ENCODE data around the gene ZBTB4. TPM values are rescaled to one million over a fixed set of nuclear protein-coding genes. Genes with fewer than 3 reads are reported as not detected.

Gene ZBTB4
- total and polyA plus RNA-seq, 9 of the 15 experiments (the other 6 are each of a cell fraction or from before 2014, with no cell fraction given) = 0.92 to 6.9 (median 3.3) TPM

DNA sequence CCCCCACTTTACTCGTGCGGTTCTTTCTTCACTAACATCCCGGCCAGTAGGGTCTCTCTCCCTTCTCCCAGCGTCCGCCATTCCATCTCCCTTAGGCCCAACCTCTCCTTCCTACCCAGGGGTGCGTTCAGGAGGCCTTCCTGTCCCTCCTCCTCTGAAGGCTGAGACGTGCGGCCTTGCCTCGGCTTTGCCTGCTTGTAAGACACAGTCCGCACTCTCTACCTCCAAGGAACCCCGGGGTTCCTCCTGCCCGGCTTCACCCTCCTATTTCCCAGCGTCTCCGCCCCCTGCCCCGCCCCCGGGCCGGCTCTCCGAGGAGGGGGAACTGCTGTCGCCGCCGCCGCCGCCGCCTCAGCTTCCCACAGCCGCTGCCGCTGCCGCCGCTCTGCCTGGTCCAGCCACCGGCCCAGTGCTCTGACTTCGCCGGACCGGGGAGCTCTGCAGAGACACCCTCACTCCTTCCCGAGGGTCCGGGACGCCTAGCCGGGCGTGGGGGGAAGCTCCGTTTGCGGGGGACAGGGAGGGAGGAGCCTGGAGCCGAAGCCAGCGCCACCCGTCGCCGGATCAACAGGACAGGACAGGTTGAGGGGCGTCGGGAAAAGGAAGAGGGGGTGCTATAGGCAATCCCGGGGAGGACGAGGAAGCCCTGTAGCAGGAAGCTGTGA is 41.3 kb downstream of the ZBTB4 start (continued):
- TF ChIP-seq, protein P1, sequence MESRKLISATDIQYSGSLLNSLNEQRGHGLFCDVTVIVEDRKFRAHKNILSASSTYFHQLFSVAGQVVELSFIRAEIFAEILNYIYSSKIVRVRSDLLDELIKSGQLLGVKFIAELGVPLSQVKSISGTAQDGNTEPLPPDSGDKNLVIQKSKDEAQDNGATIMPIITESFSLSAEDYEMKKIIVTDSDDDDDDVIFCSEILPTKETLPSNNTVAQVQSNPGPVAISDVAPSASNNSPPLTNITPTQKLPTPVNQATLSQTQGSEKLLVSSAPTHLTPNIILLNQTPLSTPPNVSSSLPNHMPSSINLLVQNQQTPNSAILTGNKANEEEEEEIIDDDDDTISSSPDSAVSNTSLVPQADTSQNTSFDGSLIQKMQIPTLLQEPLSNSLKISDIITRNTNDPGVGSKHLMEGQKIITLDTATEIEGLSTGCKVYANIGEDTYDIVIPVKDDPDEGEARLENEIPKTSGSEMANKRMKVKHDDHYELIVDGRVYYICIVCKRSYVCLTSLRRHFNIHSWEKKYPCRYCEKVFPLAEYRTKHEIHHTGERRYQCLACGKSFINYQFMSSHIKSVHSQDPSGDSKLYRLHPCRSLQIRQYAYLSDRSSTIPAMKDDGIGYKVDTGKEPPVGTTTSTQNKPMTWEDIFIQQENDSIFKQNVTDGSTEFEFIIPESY (CRISPR knock-in tag; IDR thresholded peaks at IDR 0.05) = peak; percentile 32; the same call in 1 of the 2 replicates
- TF ChIP-seq, protein P2, sequence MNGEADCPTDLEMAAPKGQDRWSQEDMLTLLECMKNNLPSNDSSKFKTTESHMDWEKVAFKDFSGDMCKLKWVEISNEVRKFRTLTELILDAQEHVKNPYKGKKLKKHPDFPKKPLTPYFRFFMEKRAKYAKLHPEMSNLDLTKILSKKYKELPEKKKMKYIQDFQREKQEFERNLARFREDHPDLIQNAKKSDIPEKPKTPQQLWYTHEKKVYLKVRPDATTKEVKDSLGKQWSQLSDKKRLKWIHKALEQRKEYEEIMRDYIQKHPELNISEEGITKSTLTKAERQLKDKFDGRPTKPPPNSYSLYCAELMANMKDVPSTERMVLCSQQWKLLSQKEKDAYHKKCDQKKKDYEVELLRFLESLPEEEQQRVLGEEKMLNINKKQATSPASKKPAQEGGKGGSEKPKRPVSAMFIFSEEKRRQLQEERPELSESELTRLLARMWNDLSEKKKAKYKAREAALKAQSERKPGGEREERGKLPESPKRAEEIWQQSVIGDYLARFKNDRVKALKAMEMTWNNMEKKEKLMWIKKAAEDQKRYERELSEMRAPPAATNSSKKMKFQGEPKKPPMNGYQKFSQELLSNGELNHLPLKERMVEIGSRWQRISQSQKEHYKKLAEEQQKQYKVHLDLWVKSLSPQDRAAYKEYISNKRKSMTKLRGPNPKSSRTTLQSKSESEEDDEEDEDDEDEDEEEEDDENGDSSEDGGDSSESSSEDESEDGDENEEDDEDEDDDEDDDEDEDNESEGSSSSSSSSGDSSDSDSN (IDR thresholded peaks at IDR 0.05; ENCODE audit: borderline replicate concordance in 1 of 2, low read depth in 2 of 2, low read length in 2 of 2) = 0 out of 4 replicates have a peak, but pooled peaks of 1 of the 2 experiments have one; percentile 4
- TF ChIP-seq ZBTB17 (CRISPR knock-in tag; IDR thresholded peaks at IDR 0.05) (no peak), CTBP1 (IDR thresholded peaks at IDR 0.05; ENCODE audit: borderline replicate concordance) (peak; percentile 30; the same call in 1 of the 2 replicates), U2AF2 (optimal IDR thresholded peaks at IDR 0.05; ENCODE audit: low read depth, low read length) (no peak), EGR1 (conservative IDR thresholded peaks at IDR 0.05) (peak; percentile 49), ZFX (CRISPR knock-in tag; IDR thresholded peaks at IDR 0.05) (peak; percentile 46), ZNF507 (tag; conservative IDR thresholded peaks at IDR 0.05) (no peak), SREBF1 (IDR thresholded peaks at IDR 0.05; ENCODE audit: borderline replicate concordance, low read depth, low read length) (no peak)
